CD4-positive, alpha-beta T cell (primary cell): Measurements from ENCODE around the gene ARHGAP29. TPM values are rescaled to one million over a fixed set of nuclear protein-coding genes. Genes with fewer than 3 reads are reported as not detected.

Source experiments
- ATAC-seq: fragments of 200-7000 bp; cut with Tn5 transposase; one replicate; pipeline ENCODE4 v1.10.0; 2022; ENCODE audit warnings: mild to moderate bottlenecking; ENCODE audit not compliant: poor library complexity
- CTCF ChIA-PET: fragments of 350-600 bp; sonication (Branson Sonifier 250); formaldehyde crosslinking; loops from one replicate; lab custom pipeline; 2021; ENCODE audit warnings: antibody characterized with exemption, inconsistent platforms; lab: Charles Lee
- POLR2A ChIA-PET: fragments of 350-600 bp; sonication (Branson Sonifier 250); formaldehyde crosslinking; loops from one replicate; lab custom pipeline; 2021; ENCODE audit warnings: antibody characterized with exemption, inconsistent platforms; lab: Charles Lee
- DNase-seq, 14 experiments: peaks; one replicate each; pipeline ENCODE4 v3.0.0-alpha.2; 2013 to 2020; ENCODE audit warnings: mixed read lengths in 2 of 14
- H3K27ac ChIP-seq, 2 donors: one replicate each; pipeline versions ENCODE4 v1.5.1 to v1.7.0; 2013; ENCODE audit warnings: low read length in 2 of 2, low read depth in 1 of 2, mild to moderate bottlenecking in 1 of 2
- H3K27me3 ChIP-seq, 2 experiments: 1 replicate in 1 of 2; 2 replicates in 1 of 2; pipeline versions ENCODE4 v1.6.1 to v1.7.0; 2013; ENCODE audit warnings: low read length in 2 of 2, control low read depth in 1 of 2, mild to moderate bottlenecking in 1 of 2, moderate library complexity in 1 of 2; ENCODE audit not compliant: insufficient read depth in 2 of 2, control insufficient read depth in 1 of 2
- H3K36me3 ChIP-seq: one replicate; pipeline ENCODE4 v1.6.1; 2013; ENCODE audit warnings: low read length, control low read depth; ENCODE audit not compliant: insufficient read depth
- H3K4me1 ChIP-seq: one replicate; pipeline ENCODE4 v1.6.1; 2013; ENCODE audit warnings: low read length, control low read depth; ENCODE audit not compliant: insufficient read depth
- H3K4me3 ChIP-seq: one replicate; pipeline ENCODE4 v1.5.1; 2013; ENCODE audit warnings: mild to moderate bottlenecking, low read length, moderate library complexity
- H3K9me3 ChIP-seq, 2 experiments: 1 replicate in 1 of 2; 2 replicates in 1 of 2; pipeline versions ENCODE4 v1.6.1 to v1.7.0; 2013; ENCODE audit warnings: low read length in 2 of 2, mild to moderate bottlenecking in 2 of 2, control low read depth in 1 of 2, moderate library complexity in 1 of 2; ENCODE audit not compliant: control insufficient read depth in 1 of 2, insufficient read depth in 1 of 2
- H3K27ac Mint-ChIP-seq: one replicate; pipeline ENCODE4 v1.8.0; 2020; ENCODE audit warnings: mixed read lengths
- H3K27me3 Mint-ChIP-seq: one replicate; pipeline ENCODE4 v1.8.0; 2021; ENCODE audit warnings: mixed read lengths
- H3K36me3 Mint-ChIP-seq: one replicate; pipeline ENCODE4 v1.8.0; 2021; ENCODE audit warnings: low read depth, mixed read lengths
- H3K4me1 Mint-ChIP-seq: one replicate; pipeline ENCODE4 v1.8.0; 2021; ENCODE audit warnings: low read depth, mixed read lengths
- H3K4me3 Mint-ChIP-seq: one replicate; pipeline ENCODE4 v1.8.0; 2020; ENCODE audit warnings: mild to moderate bottlenecking, mixed read lengths
- H3K9me3 Mint-ChIP-seq: one replicate; pipeline ENCODE4 v1.8.0; 2020; ENCODE audit warnings: mixed read lengths
- intact Hi-C, 2 experiments: fragments of 100-400 bp; cut with DNase I in 1 of 2; cut with micrococcal nuclease in 1 of 2; formaldehyde crosslinking; loops; one replicate each; pipeline versions ENCODE4 v1.15.1 to v1.9.0; 2023 to 2025; cut with DNase I, micrococcal nuclease
- total RNA-seq, 174 experiments: library from RNA in 2 of 174; stranded (reverse) in 2 of 174; gene quantifications; one replicate each; pipeline ENCODE4 v1.2.3 and lab custom pipeline; 2021 to 2026
- TF ChIP-seq, protein P1 (sequence below): fragments of 200-600 bp; IDR thresholded peaks from one replicate; pipeline ENCODE4 v1.8.0; 2022; ENCODE audit warnings: antibody characterized with exemption, mild to moderate bottlenecking

The ARHGAP29 gene
- total RNA-seq, 2 experiments from 2014 or later: not detected

DNA sequence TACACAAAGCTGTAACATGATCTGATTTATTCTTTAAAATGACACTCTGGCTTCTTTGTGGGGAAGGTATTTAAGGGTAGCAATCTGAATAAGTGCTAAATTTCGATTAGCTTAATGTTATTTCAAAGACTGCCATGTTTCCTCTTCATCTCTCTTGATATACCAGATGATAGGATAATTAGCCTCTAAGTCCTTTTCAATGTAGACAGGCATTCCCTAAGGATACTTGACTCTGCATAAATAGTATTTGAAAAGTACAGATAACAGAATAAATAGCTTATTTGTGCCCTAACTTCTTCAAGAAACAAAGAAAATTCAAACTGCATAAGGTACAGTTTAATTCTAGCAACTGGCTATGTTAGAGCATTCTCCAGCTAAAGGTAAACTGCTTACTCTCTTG, 46.2 kb downstream of the ARHGAP29 start:
- H3K4me1 ChIP-seq: no peaks in the 10 kb centered on the region
- H3K27ac ChIP-seq: no peak overlapping the region
- H3K36me3 Mint-ChIP-seq: no peaks in the 10 kb centered on the region
- H3K27ac Mint-ChIP-seq: no peak overlapping the region
- H3K4me1 Mint-ChIP-seq: no peaks in the 10 kb centered on the region
- no peaks in the 10 kb centered on the region for H3K9me3 ChIP-seq
- ChIA-PET POLR2A (no interaction called here), CTCF (no interaction called here)
- TF ChIP-seq, protein P1, sequence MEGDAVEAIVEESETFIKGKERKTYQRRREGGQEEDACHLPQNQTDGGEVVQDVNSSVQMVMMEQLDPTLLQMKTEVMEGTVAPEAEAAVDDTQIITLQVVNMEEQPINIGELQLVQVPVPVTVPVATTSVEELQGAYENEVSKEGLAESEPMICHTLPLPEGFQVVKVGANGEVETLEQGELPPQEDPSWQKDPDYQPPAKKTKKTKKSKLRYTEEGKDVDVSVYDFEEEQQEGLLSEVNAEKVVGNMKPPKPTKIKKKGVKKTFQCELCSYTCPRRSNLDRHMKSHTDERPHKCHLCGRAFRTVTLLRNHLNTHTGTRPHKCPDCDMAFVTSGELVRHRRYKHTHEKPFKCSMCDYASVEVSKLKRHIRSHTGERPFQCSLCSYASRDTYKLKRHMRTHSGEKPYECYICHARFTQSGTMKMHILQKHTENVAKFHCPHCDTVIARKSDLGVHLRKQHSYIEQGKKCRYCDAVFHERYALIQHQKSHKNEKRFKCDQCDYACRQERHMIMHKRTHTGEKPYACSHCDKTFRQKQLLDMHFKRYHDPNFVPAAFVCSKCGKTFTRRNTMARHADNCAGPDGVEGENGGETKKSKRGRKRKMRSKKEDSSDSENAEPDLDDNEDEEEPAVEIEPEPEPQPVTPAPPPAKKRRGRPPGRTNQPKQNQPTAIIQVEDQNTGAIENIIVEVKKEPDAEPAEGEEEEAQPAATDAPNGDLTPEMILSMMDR: no peak
- H3K27me3 Mint-ChIP-seq: peaks cover 11% of the 10 kb centered on the region
- no peaks in the 10 kb centered on the region for H3K36me3 ChIP-seq
- H3K27me3 ChIP-seq: peaks cover 0 to 18% of the 10 kb centered on the region in 2 experiments
- intact Hi-C loops: no loop called here
- ATAC-seq (no peak), DNase-seq (no peak)
- no peak overlapping the region for H3K4me3 Mint-ChIP-seq
- H3K4me3 ChIP-seq: no peak overlapping the region
- H3K9me3 Mint-ChIP-seq: no peaks in the 10 kb centered on the region

GRCh38 chr1:94186946-94187345, 50.4 kb downstream of the ARHGAP29 start:
- no peaks in the 10 kb centered on the region for H3K4me1 Mint-ChIP-seq
- Histone ChIP-seq H3K27ac (no peak overlapping the region), H3K27me3 (peaks cover 2 to 10% of the 10 kb centered on the region in 2 experiments), H3K4me3 (no peak overlapping the region), H3K9me3 (no peaks in the 10 kb centered on the region), H3K36me3 (no peaks in the 10 kb centered on the region), H3K4me1 (no peaks in the 10 kb centered on the region)
- no peak for DNase-seq
- TF ChIP-seq, protein P1: no peak
- H3K27me3 Mint-ChIP-seq: peaks cover 11% of the 10 kb centered on the region
- H3K9me3 Mint-ChIP-seq: no peaks in the 10 kb centered on the region
- intact Hi-C loops: no loop called here
- POLR2A ChIA-PET: no interaction called here
- no peak overlapping the region for H3K27ac Mint-ChIP-seq
- ATAC-seq: no peak
- H3K36me3 Mint-ChIP-seq: no peaks in the 10 kb centered on the region
- no peak overlapping the region for H3K4me3 Mint-ChIP-seq
- CTCF ChIA-PET: no interaction called here

GRCh38 chr1:94183197-94183815, 54.1 kb downstream of the ARHGAP29 start:
- ATAC-seq: no peak
- no peaks in the 10 kb centered on the region for H3K4me1 Mint-ChIP-seq
- no peaks in the 10 kb centered on the region for H3K9me3 Mint-ChIP-seq
- no peak overlapping the region for H3K27ac Mint-ChIP-seq
- H3K4me3 ChIP-seq: no peak overlapping the region
- no peaks in the 10 kb centered on the region for H3K36me3 Mint-ChIP-seq
- intact Hi-C loops: no loop called here
- peaks cover 2 to 6% of the 10 kb centered on the region in 2 experiments for H3K27me3 ChIP-seq
- H3K4me3 Mint-ChIP-seq: no peak overlapping the region
- TF ChIP-seq, protein P1: no peak
- no peaks in the 10 kb centered on the region for H3K4me1 ChIP-seq
- H3K27me3 Mint-ChIP-seq: peaks cover 27% of the 10 kb centered on the region
- CTCF ChIA-PET: no interaction called here
- no peaks in the 10 kb centered on the region for H3K9me3 ChIP-seq
- POLR2A ChIA-PET: no interaction called here
- H3K27ac ChIP-seq: no peak overlapping the region
- no peaks in the 10 kb centered on the region for H3K36me3 ChIP-seq
- DNase-seq: no peak
